GM19240 (cell line): ENCODE measurements around the gene RASSF6.
"Not testable (repeated sequence)": the region's sequence is repeated elsewhere in the genome, so short reads cannot be mapped to it uniquely, and the experiment has no call there.

Experiments
- DNase-seq: peaks from one replicate; pipeline ENCODE4 v3.0.0; 2011; ENCODE audit warnings: low spot score; ENCODE audit not compliant: insufficient read length

Gene RASSF6

DNA sequence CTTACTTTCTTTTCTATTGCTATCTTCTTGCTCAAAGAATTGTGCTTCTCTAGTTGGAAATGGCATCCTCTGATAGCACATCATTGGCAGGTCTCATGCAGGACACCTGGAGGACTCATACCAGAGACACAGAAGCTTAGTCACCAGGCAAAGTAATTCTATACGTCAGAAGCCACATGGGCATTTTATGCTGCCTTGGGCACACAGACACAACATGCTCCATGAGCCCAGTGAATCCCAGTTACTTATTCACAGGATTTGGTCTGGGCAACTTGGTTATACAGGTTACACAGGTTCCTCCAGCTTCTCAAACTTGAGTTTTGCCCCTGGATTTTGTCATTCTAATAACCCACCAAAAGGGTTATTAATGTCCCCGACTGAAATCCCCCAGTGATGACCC, 7.1 kb downstream of the RASSF6 start:
- no peak for DNase-seq

DNA sequence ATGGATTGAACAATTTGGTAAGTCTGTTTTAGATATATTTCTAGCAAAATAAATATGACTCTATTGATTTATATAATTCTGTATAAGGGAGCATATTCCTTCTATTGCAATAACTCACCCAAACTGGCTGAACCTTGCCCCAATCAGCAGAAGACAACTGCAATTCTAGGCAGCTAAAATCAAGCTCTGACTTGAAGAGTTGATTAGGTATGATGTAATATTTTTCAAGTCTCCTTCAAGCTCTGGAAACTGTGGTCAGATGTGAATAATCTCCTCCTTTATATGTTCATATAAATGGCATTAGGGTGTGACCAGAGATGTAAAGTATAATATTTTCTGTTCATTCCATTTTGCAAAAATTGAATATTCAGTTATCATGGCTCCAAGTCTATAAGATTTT, 8.2 kb downstream of the RASSF6 start:
- DNase-seq = no peak

DNA sequence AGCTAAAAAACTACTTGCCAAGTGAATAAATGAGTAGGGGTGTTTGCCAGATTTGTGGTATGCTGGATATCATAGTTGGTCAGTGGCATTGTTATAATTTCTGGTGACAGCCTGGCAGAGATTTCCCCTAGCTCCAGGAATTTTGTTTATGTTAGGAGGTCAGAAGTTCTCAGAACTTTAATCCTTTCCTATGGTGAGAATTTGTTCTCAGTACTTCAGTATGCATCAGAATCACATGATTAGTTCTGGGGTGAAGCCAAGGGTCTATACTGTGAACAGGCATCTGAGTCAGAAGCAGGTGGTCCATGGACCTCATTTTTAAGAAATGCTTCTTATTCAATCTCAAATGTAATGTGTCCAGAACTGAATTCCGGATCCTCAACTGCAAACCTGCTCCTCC, 10.5 kb downstream of the RASSF6 start:
- DNase-seq = no peak

DNA sequence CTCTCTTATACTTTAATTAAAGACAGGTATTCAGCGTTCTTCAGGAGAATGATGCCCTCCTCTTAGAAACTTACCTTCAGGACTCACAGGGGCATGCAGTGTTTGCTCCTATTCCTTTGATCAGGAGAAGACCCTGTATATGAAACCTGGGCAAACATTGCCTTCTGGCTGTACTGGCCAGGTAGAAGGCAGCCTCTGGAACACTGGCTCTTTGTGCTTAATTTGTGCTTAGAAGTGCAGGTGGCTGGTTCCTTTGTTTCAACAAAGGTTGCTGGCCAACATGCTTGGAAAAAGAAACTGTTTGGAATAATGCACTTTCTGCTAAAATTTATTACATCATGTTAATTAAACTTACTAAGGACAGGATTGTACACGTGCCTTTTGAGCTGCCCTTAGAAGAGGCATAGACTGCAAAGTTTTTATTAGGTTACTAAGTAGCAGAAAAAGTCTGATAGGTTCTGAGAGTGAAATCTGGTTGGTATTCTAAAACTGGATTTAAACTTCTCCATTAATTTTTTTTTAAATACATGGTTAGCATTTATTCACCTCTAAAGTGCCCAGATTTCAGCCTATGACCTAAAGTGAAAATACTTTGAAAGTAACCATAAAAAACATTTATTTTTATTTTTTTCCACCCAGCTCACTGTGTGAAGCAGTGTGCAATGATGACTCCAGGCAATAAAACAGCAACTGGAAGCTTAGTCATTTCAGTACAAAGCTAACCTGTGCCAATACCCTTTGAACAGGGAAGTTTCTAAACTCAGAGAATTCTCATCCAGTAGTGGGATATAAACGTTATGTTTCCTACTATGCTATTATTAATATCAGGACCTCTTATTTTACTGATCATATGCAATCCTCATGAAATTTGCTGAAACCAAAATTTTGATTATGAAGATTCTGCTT, 11.3 kb downstream of the RASSF6 start:
- DNase-seq = no peak

DNA sequence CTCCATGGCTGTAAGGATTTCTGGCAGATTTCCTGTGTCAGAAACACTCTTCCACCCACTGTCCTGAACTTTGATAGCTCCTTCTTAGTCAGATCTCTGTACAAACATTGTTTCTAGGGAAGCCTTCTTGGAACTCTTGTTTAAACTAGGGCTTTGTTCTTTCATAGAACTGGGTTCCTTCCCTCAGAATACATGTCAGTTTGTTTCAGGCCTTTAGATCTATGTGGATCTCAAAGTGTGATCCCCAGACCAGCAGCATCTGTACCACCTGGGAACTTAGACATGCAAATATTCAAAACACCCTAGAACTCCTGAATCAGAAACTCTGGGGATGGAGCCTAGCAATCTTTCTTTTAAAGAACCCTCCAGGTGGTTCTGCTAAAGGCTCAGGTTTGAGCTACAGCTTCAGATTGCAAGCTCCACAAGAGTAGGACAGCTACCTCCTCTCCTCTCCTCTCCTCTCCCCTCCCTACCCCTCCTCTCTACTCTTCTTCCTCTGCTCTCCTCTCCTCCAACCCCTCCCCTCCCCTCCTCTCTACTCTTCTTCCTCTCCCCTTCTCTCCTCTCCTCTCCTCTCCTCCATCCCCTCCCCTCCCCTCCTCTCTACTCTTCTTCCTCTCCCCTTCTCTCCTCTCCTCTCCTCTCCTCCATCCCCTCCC, 12.7 kb downstream of the RASSF6 start:
- DNase-seq = no peak

DNA sequence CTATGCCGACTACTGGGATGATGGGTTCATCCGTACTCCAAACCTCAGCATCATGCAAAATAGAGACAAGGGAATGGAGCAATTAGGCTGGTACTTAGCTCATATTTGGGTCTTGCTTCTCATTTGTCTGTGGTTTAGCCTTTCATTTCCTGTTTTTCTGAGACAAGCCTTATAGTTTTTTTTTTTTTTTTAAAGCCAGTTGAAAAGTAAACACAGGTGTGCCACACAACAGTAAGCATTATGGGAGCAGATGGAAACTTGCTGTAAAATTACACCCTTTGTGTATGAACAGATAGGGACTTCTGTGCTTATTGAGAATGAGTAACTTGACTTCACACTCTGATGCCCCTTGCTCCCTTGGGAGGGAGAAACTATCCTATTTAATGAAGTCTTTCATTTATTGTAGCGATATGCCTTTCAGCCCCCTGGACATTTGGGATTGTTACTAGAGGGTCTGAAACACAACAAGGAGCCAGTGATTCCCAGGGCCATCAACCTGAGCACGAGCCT, 13.7 kb downstream of the RASSF6 start:
- DNase-seq = no peak

DNA sequence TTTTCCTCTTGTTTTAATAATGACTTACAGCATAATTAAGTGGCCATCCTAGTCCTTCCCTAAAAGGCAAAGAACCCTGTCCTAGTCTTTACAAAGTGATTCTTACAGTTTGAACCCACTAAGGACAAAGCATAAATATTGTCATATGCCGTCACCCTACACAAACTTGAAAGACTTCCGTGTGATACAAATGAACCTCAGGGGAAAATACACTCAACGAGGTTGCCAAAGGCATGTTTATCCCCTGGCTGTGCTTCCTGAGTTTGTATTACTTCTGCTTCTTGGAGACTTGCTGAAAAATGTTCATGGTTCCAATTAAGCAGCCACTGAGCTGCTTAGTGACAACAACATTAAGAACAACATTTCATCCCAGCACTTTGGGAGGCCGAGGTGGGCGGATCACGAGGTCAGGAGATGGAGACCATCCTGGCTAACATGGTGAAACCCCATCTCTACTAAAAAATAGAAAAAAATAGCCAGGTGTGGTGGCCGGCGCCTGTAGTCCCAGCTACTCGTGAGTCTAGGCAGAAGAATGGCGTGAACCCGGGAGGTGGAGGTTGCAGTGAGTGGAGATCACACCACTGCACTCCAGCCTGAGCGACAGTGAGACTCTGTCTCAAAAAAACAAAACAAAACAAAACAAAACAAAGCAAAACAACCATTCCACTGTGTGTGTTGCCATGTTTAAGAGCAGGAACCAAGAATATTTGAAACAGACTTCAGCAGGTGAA, 16.2 kb downstream of the RASSF6 start:
- no peak for DNase-seq

DNA sequence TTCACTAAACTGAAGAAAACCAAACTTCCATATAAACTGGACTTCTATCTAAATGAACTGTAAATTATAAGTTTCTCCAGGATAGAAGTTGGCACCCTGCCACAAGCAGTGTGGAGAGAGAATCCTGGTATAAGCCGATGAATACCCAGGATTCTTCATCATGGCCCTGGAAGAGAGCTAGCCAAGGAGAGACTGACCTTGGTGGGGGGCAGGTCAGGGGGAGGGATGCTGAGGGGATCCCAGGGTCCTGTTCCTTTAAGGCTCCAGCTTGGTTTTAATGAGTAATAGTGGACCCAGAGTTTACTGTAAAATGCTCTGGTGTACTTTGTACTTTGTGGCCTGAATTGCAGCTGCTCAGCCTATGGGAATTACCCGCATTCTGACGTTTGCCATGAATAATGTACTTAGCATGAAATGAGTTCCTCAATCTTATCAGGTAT, 16.9 kb downstream of the RASSF6 start:
- DNase-seq = no peak

DNA sequence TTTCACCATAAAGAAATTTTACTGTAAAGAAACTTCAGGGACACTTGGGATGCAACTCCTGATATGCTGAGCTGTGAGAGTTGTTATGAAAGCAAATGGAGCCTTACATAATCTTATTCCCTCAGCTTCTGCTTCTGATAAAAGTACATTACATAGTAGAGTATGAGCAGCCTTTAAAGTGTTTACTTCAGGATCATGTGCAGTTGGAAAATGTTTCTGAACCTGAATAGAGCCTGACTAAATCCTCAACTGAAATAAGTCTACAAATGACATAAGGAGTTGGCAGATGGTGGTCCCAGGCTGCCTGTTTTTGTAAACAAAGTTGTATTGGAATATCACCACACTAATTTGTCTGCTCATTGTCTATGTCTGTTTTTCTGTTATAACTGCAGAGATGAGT, 19.3 kb downstream of the RASSF6 start:
- no peak for DNase-seq

DNA sequence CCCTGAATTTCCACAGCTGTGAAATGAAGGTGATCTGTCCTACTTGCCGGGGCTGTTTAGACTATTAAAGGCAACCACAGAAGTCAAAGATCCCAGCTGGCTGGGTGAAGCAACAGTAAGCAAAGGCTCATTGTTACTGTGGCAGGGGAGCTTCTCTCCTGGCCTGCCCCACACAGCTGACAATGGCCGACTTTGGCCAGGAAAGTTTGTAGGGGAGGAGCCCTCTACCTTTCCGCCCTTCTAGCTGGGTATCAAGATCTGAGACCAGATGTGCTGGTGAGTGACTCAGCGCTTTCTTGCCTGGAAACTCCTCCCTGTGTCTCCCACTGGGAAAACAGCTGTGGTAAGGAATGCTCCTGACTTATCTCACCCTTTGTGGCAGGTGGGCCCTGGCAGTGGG, 21.1 kb downstream of the RASSF6 start:
- DNase-seq = no peak

DNA sequence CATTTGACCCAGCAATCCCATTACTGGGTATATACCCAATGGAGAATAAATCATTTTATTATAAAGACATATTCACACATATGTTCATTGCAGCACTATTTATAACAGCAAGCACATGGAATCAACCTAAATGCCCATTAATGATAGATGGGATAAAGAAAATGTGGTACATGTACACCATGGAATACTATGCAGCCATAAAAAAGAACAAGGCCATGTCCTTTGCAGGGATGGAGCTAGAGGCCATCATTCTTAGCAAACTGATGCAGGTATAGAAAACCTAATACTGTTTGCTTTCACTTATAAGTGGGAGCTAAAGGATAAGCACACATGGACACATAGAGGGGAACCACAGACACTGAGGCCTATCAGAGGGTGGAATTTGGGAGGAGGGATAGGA, 22.6 kb downstream of the RASSF6 start:
- DNase-seq = no peak

DNA sequence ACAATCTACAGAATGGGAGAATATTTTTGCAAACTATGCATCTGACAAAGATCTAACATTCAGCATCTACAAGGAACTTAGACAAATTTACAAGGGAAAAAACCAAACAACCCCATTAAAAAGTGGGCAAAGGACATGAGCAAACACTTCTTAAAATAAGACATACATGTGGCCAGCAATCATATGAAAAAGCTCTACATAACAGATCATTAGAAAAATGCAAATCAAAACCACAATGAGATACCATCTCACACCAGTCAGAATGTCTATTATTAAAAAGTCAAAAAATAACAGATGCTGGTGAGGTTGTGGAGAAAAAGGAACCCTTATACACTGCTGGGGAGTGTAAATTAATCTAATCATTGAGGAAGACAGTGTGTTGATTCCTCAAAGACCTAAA, 23.1 kb downstream of the RASSF6 start:
- not testable (repeated sequence) for DNase-seq

DNA sequence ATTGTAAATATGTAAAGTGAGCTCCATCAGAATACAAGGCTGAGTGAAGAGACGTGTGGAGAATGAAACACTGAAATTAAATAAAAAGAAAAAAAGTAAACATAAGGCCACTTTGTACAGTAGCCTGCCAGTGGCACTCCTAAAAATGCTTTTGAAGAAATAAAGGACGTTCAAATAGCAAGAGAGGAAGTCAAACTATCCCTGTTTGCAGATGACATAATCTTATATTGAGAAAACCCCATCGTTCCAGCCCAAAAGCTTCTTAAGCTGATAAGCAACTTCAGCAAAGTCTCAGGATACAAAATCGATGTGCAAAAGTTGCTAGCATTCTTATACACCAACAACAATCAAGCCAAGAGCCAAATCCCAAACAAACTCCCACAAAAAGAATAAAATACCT, 24.2 kb downstream of the RASSF6 start:
- no peak for DNase-seq

DNA sequence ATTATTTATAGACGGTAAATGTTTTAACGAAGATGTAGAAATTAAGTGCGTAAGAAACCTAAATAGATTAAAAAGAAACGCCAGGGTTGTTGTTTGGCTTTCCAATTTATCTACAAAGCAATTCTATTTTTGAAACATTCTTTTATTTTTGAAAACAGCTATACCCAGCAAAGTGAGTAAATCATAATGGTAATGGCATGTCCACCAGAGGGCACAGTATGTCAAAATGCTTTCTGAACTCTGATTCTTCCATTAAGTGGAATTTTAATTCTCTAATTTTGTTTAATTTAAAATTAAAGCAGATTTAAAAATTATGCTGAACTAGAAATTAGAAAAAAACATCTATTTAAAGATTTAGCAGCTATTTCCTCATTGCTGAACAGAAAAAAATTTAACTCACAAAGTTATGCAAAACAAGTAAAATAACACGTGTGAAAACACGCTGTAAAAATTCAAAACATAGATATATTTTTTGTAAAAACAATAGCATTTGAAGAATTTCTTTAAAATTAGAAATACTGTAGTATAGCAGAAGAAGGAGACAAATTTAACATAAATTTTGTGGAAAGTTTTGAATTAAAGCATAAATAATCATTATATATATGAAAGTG, 26.5 kb downstream of the RASSF6 start:
- DNase-seq = no peak

DNA sequence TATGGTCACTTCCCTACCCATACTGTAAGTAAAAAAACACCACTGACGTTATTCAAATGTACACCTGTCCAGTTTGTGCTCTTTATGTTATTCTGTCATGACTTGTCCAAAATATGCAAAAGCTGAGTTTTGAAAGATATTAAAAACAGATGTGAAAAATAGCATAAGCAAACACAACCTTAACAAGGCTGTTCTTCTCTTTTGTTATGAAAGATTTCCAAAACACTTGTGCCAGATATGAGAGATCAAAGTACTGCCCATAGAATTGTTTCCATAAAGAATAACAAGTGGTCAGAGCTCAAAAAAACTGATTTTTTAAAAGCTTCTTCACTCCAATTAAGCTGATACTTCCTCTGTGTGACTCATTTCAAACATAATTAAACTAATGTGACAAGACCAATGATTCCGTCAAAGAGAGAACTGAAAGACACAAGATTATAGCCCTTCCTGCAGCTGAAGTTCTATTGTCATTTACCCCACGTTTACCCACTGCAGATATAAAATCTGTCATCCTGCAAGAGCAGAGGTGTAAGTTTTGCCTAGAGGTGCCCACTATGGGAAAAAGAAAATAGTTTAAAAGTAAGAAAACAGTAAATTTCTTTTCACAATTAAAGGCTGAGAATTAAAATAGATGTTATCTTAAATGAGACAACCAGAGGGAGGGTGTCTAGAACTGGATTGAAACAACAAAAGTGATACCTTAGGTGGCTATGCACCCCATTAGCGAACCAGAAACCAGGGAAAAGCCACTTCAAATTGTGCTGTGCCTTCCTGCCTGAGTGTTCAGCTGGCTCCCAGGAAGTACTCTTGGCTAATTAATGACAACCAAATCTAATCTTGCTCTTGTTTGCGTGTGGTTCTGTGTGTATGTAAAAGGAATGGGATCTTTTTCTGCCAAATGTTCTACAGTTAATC, 30.1 kb downstream of the RASSF6 start:
- DNase-seq = no peak

DNA sequence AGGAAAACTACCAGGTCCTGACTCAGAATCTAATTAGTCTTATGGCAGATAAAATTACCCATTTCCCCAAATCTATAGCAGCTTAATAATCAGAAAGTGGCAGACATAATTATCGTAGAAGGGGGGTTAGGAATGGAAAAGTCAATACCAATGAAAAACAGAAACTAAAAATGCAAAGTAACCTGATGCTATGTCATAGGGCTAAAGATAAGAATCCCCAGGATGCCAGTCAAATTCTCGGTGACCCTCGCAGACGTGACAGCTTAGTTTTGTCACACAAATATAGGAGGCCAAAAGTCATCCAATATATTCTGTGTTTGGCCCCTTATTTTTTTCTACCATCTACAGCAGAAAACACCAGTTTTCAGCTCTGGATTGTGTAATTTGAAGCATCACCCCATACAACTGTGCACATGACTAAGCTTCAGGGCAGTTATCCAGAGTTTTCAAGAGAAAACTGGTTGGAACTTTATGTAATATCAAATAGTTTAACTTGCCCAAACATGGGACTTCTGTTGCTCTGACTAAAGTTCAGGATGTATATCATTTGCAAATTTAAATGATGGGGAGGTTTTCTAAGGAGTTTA, 30.9 kb downstream of the RASSF6 start:
- no peak for DNase-seq

DNA sequence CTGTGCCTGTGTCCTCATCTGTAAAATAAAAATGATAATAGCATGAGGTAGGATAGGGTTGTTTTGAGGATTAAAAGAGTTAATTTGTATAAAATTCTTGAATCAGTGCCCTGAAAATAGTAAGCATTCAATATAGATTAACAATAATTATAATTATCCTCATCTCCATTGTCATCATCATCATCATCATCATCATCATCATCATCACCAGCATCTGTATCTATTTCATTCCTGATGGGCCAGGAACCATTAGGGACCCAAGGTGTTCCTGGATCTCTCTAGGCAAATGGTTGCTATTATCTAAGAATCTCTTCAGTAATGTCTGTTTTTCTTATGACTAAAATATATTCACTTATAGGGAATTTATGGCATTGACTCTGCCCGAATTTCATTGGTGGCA, 31.6 kb downstream of the RASSF6 start:
- no peak for DNase-seq

DNA sequence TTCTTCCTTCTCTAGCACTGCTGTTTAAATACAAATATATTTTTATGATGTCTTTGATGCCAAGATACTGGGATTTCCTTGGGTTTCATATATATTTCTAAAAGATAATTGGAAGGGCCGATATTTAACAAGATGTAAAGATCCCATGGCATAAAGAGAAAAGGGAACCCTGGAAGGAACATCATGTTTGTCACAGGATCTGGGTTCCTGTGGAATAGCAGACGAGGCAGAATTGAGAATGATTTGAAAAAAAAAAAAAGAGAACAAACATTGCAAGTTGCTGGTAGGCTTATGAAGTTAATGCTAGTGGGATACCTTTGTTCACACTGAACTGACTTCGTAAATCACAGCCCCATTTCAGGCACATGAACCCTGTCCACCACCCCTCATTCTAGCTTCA, 33.6 kb downstream of the RASSF6 start:
- DNase-seq = no peak

DNA sequence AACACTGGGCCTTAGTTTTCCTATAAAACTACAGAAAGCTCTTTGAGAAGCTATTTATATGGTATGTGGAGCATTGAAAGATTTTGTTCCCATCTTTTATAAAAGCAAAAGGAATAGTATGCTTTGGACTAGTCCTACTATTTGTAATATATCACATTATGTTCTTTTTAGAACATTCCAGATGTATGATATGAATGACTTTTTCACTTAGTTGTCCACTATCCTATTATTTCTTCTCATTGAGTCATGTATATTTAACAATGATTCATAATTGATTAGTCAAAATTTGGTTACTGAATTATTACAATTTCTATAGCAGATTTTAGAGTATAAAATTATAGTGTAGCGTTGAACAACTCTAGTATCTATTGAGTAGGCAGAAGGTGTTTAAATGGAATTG, 34.2 kb downstream of the RASSF6 start:
- no peak for DNase-seq

DNA sequence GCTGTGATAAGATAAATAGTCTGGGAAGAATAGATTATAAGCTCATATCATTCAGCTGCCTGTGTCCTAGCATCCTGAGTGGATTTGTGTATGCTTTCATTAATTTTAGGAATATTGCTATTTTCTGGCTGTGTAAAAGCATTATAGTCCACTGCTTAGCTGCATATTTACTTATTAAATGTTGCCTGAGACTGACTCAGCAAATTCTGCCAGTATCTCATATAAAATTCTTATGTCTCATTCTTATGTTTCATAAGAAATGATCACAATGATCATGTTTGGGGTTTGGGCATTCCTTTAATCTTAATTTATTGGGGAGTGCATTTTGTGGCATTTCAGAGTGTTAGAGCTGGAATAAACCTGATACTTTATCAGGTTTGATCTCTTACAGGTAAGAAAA, 34.9 kb downstream of the RASSF6 start:
- no peak for DNase-seq
